Measurements from ENCODE around the gene SGF29.
A peak's percentile ranks its signal among the peaks of the same experiment; 100 is the strongest.
"Not testable (repeated sequence)": the region's sequence is repeated elsewhere in the genome, so short reads cannot be mapped to it uniquely, and the experiment has no call there.

The SGF29 gene

DNA sequence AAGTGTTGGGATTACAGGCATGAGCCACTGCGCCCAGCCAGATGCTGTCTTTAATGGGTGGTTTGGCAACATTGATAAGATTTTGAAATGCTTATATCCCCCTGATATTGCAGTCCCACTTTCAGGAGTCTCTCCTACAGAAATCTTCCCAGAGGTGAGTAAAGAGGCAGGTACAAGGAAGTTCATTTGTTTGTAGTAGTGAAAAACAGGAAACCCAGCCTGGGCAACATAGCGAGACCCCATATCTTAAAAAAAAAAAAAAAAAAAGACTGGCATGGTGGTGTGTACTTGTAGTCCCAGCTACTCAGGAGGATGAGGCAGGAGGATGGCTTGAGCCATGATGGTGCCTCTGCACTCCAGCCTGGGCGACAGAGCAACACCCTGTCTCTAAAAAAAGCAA is 8.7 kb upstream of the SGF29 start:
- H3K4me3 ChIP-seq (ENCODE audit: low read depth, low read length) = no peak overlapping the region
- TF ChIP-seq, protein P1, sequence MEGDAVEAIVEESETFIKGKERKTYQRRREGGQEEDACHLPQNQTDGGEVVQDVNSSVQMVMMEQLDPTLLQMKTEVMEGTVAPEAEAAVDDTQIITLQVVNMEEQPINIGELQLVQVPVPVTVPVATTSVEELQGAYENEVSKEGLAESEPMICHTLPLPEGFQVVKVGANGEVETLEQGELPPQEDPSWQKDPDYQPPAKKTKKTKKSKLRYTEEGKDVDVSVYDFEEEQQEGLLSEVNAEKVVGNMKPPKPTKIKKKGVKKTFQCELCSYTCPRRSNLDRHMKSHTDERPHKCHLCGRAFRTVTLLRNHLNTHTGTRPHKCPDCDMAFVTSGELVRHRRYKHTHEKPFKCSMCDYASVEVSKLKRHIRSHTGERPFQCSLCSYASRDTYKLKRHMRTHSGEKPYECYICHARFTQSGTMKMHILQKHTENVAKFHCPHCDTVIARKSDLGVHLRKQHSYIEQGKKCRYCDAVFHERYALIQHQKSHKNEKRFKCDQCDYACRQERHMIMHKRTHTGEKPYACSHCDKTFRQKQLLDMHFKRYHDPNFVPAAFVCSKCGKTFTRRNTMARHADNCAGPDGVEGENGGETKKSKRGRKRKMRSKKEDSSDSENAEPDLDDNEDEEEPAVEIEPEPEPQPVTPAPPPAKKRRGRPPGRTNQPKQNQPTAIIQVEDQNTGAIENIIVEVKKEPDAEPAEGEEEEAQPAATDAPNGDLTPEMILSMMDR (IDR thresholded peaks at IDR 0.05; ENCODE audit: low read depth, low read length) = no peak
- TF ChIP-seq, protein P2, sequence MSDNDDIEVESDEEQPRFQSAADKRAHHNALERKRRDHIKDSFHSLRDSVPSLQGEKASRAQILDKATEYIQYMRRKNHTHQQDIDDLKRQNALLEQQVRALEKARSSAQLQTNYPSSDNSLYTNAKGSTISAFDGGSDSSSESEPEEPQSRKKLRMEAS (IDR thresholded peaks at IDR 0.05; ENCODE audit: low read depth, low read length) = no peak
- no peak for TF ChIP-seq MYC (IDR thresholded peaks at IDR 0.05; ENCODE audit: low read depth, low read length)
- TF ChIP-seq POLR2A (IDR thresholded peaks at IDR 0.05; ENCODE audit: extremely low read depth, insufficient read length) = no peak
- DNase-seq (ENCODE audit: low read depth) = no peak

- DNase-seq (ENCODE audit: low read depth); H3K4me3 ChIP-seq (ENCODE audit: low read depth, low read length): not testable (repeated sequence)
These were observed 7.8 kb upstream of the SGF29 start for GRCh38 chr16:28545964-28546363.

GRCh38 chr16:28546626-28547025 is 7.1 kb upstream of the SGF29 start:
- H3K4me3 ChIP-seq (ENCODE audit: low read depth, low read length) = no peak overlapping the region
- TF ChIP-seq, protein P2 (IDR thresholded peaks at IDR 0.05; ENCODE audit: low read depth, low read length) = no peak
- TF ChIP-seq, protein P1 (IDR thresholded peaks at IDR 0.05; ENCODE audit: low read depth, low read length) = no peak
- TF ChIP-seq MYC (IDR thresholded peaks at IDR 0.05; ENCODE audit: low read depth, low read length) (no peak), POLR2A (IDR thresholded peaks at IDR 0.05; ENCODE audit: extremely low read depth, insufficient read length) (no peak)
- DNase-seq (ENCODE audit: low read depth) = no peak

DNA sequence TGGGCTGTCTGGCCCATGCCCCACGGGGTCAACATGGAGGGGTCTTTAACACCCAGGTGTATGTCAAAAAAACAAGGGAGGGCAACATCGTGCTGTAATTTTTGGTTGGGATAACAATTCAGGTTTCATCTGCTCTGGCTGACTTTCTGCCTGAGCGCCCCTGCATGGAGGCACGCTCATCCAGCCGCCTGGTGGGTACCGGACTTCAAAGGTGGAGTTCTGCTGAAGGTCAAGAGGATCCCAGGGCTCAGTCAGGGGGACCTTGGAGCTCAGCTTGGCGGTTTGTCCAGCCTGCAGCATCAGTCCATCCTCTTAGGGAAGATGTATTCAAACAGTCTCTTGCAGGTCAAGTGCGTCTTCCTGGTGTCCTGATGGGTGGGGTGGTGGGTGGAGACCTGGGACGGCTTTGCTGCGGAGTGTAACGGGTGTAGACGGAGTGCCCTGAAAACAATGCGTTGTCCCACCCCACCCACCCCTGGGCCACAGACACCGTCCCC is 5.4 kb upstream of the SGF29 start:
- no peak for TF ChIP-seq MYC (IDR thresholded peaks at IDR 0.05; ENCODE audit: low read depth, low read length)
- no peak for TF ChIP-seq POLR2A (IDR thresholded peaks at IDR 0.05; ENCODE audit: extremely low read depth, insufficient read length)
- TF ChIP-seq, protein P2 (IDR thresholded peaks at IDR 0.05; ENCODE audit: low read depth, low read length) = no peak
- TF ChIP-seq, protein P1 (IDR thresholded peaks at IDR 0.05; ENCODE audit: low read depth, low read length) = no peak
- no peak for DNase-seq (ENCODE audit: low read depth)
- no peak overlapping the region for H3K4me3 ChIP-seq (ENCODE audit: low read depth, low read length)

DNA sequence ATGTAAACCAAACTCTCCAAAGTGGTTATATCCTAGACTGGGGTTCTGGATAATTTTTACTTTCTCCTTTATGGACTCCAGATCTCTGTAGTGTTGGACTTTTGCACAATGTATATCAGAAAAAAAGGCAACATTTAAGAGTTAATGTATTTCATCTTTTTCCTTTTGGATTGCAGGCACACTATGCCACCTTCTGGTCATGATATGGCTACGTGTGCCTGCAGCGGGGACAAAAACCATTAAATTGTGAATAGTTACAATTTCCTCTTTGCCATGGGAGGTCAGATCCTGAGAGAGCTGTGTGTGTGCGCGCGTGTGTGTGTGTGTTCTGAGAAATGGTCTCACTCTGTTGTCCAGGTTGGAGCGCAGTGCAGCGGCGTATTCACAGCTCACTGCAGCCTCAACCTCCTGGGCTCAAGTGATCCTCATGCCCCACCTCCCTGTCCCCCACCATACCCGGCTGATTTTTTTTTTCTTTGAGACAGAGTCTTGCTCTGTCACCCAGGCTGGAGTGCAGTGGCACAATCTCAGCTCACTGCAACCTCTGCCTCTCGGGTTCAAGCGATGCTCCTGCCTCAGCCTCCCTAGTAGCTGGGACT is 4.3 kb upstream of the SGF29 start:
- peak; percentile 76 for DNase-seq (ENCODE audit: low read depth)
- no peak for TF ChIP-seq MYC (IDR thresholded peaks at IDR 0.05; ENCODE audit: low read depth, low read length)
- TF ChIP-seq, protein P1 (IDR thresholded peaks at IDR 0.05; ENCODE audit: low read depth, low read length) = peak; percentile 57
- no peak overlapping the region for H3K4me3 ChIP-seq (ENCODE audit: low read depth, low read length)

DNA sequence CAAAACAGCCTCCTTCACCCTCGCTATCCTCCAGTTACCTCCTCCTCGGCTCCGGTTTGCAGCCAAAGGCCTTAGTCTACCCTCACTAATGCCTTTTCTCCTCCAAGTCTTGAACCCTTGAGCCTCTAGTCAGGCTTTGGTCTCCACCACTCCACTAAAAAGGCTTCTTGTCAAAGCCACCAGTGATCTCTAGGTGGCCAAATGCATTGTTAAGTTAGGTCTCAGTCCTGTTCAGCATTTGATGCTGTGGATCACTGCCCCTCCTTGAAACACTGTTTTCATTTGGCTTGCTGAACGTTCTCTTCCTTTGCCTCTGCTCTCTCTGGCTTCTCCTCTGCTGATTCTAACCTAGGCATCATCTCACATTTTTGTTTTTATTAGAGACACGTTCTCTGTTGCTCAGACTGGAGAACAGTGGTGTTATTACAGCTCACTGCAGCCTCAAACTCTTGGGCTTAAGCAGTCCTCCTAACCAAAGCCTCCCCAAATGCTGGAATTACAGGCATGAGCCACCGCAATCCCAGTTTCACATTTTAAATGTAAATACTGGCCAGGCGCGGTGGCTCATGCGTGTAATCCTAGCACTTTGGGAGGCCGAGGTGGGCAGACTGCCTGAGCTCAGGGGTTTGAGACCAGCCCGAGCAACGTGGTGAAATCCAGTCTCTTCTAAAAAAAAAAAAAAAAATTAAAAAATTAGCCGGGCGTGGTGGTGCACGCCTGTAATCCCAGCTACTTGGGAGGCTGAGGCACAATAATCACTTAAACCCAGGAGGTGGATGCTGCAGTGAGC is 1.1 kb downstream of the SGF29 start:
- TF ChIP-seq, protein P2 (IDR thresholded peaks at IDR 0.05; ENCODE audit: low read depth, low read length) = no peak
- no peak for TF ChIP-seq POLR2A (IDR thresholded peaks at IDR 0.05; ENCODE audit: extremely low read depth, insufficient read length)
- no peak for TF ChIP-seq MYC (IDR thresholded peaks at IDR 0.05; ENCODE audit: low read depth, low read length)
- TF ChIP-seq, protein P1 (IDR thresholded peaks at IDR 0.05; ENCODE audit: low read depth, low read length) = no peak
- H3K4me3 ChIP-seq (ENCODE audit: low read depth, low read length) = peak overlapping the region; percentile 65
- DNase-seq (ENCODE audit: low read depth) = no peak

Data from NB4 (cell line).